Keratinocyte (primary cell): ENCODE data around the gene HECTD2. TPM values are rescaled to one million over a fixed set of nuclear protein-coding genes. Genes with fewer than 3 reads are reported as not detected.

ENCODE experiments used
- DNase-seq: peaks from one replicate; pipeline ENCODE4 v3.0.0-alpha.2; 2011; ENCODE audit warnings: low read depth, missing footprints, low spot score
- FAIRE-seq: peaks from 2 replicates; lab custom pipeline; 2011; peaks lifted over from hg19 to GRCh38; lab: Jason Lieb, UNC
- H2AFZ ChIP-seq: 2 replicates; pipeline ENCODE4 v1.6.0; 2012; ENCODE audit warnings: low read length, control low read depth, inconsistent platforms; ENCODE audit not compliant: control insufficient read depth
- H3K27ac ChIP-seq: 2 replicates; pipeline ENCODE4 v1.5.1; 2011; ENCODE audit warnings: low read length; ENCODE audit not compliant: control insufficient read depth, insufficient read depth
- H3K27me3 ChIP-seq: 3 replicates; pipeline ENCODE4 v1.6.0; 2011; ENCODE audit warnings: low read length; ENCODE audit not compliant: control insufficient read depth, insufficient read depth; ENCODE audit errors: extremely low read depth
- H3K36me3 ChIP-seq, 2 experiments: 2 replicates in 1 of 2; 3 replicates in 1 of 2; pipeline ENCODE4 v1.5.1; 2011; ENCODE audit warnings: low read length in 2 of 2, mild to moderate bottlenecking in 1 of 2; ENCODE audit not compliant: control insufficient read depth in 2 of 2, insufficient read depth in 2 of 2; ENCODE audit errors: extremely low read depth in 1 of 2
- H3K4me1 ChIP-seq: 3 replicates; pipeline ENCODE4 v1.5.1; 2011; ENCODE audit warnings: low read length; ENCODE audit not compliant: control insufficient read depth, insufficient read depth; ENCODE audit errors: extremely low read depth
- H3K4me2 ChIP-seq: 3 replicates; pipeline ENCODE4 v1.6.0; 2011; ENCODE audit warnings: low read depth, low read length; ENCODE audit not compliant: control insufficient read depth, insufficient read depth; ENCODE audit errors: extremely low read depth
- H3K4me3 ChIP-seq, 3 experiments: fragments of 200-600 bp in 1 of 3; sonication (generic) in 1 of 3; 2 replicates in 2 of 3; 3 replicates in 1 of 3; pipeline ENCODE4 v1.5.1; 2011 to 2016; ENCODE audit warnings: low read length in 3 of 3, mild to moderate bottlenecking in 3 of 3, control low read depth in 2 of 3, inconsistent platforms in 1 of 3, low read depth in 1 of 3, mixed read lengths in 1 of 3, mixed run types in 1 of 3, moderate library complexity in 1 of 3; ENCODE audit not compliant: control insufficient read depth in 2 of 3, insufficient read depth in 2 of 3; ENCODE audit errors: extremely low read depth in 1 of 3
- H3K79me2 ChIP-seq: 2 replicates; pipeline ENCODE4 v1.6.0; 2012; ENCODE audit warnings: low read length; ENCODE audit not compliant: control insufficient read depth, insufficient read depth
- H3K9ac ChIP-seq: 3 replicates; pipeline ENCODE4 v1.6.0; 2011; ENCODE audit warnings: low read length; ENCODE audit not compliant: control insufficient read depth, insufficient read depth; ENCODE audit errors: extremely low read depth
- H3K9me1 ChIP-seq: 3 replicates; pipeline ENCODE4 v1.6.0; 2011; ENCODE audit warnings: low read length; ENCODE audit not compliant: control insufficient read depth, insufficient read depth; ENCODE audit errors: extremely low read depth
- H3K9me3 ChIP-seq: 2 replicates; pipeline ENCODE4 v1.5.1; 2012; ENCODE audit warnings: low read depth, low read length; ENCODE audit not compliant: control insufficient read depth
- H4K20me1 ChIP-seq: 3 replicates; pipeline ENCODE4 v1.6.0; 2011; ENCODE audit warnings: low read length; ENCODE audit not compliant: control insufficient read depth, insufficient read depth; ENCODE audit errors: extremely low read depth
- CTCF ChIP-seq, 3 experiments: IDR thresholded peaks in 1 of 3; conservative IDR thresholded peaks in 1 of 3; optimal IDR thresholded peaks in 1 of 3; 2 replicates in 2 of 3; 3 replicates in 1 of 3; pipeline versions ENCODE3 to v1.5.1; 2011; ENCODE audit warnings: low read length in 3 of 3, mild to moderate bottlenecking in 3 of 3, moderate library complexity in 2 of 3, control low read depth in 1 of 3, inconsistent platforms in 1 of 3; ENCODE audit not compliant: insufficient read depth in 2 of 3; ENCODE audit errors: extremely low read depth in 1 of 3
- EZH2 ChIP-seq: IDR thresholded peaks from one replicate; pipeline ENCODE4 v1.6.1; 2012; ENCODE audit warnings: inconsistent platforms, mild to moderate bottlenecking, low read length, moderate library complexity
- dilution Hi-C: fragments of 300-500 bp; cut with MboI; formaldehyde crosslinking; loops from one replicate; pipeline ENCODE4 v1.7.0; 2020; ENCODE audit warnings: low sequenced_read_pairs; ENCODE audit not compliant: extremely low pct_ligation_motif_present
- polyA plus RNA-seq, 5 experiments: library from polyadenylated mRNA; depleted of rRNA in 3 of 5; stranded (reverse) in 3 of 5; stranded (forward) in 1 of 5; unstranded in 1 of 5; fragments of >200 nt; gene quantifications; 1 replicate in 1 of 5; 2 replicates in 3 of 5; 3 replicates in 1 of 5; pipeline versions ENCODE4 v1.2.1 to v1.2.3, GENCODE V29; 2011 to 2012; ENCODE audit warnings: missing spikeins in 2 of 5, low read depth in 1 of 5, low replicate concordance in 1 of 5

The HECTD2 gene
- polyA plus RNA-seq, 1 donor (not counting 4 experiments of a cell fraction or from before 2014, with no cell fraction given), result 2.2 TPM

GRCh38 chr10:91511549-91512330 is 101.6 kb downstream of the HECTD2 start:
- dilution Hi-C loops, result no loop called here
- Histone ChIP-seq H3K36me3 (no peaks in the 10 kb centered on the region), H3K9me1 (no peaks in the 10 kb centered on the region), H2AFZ (peak overlapping the region; percentile 37), H3K4me3 (no peak overlapping the region), H3K9me3 (no peaks in the 10 kb centered on the region), H3K79me2 (no peaks in the 10 kb centered on the region), H4K20me1 (no peaks in the 10 kb centered on the region), H3K27ac (peak overlapping the region; percentile 9), H3K4me2 (peak overlapping the region; percentile 20), H3K4me1 (peaks cover 10% of the 10 kb centered on the region), H3K27me3 (no peaks in the 10 kb centered on the region), H3K9ac (no peak overlapping the region)
- FAIRE-seq, result peak; percentile 74
- DNase-seq, result peak; percentile 9
- TF ChIP-seq EZH2, result no peak
- no peak for TF ChIP-seq CTCF (optimal IDR thresholded peaks at IDR 0.05 in 1 of 3, IDR thresholded peaks at IDR 0.05 in 1 of 3, conservative IDR thresholded peaks at IDR 0.05 in 1 of 3; ENCODE audit: extremely low read depth in 1 of 3, insufficient read depth in 2 of 3, low read length in 3 of 3)

GRCh38 chr10:91512458-91512857 is 102.3 kb downstream of the HECTD2 start:
- H3K4me3 ChIP-seq, result no peak overlapping the region
- peaks cover 10% of the 10 kb centered on the region for H3K4me1 ChIP-seq
- H3K27ac ChIP-seq, result no peak overlapping the region
- no peaks in the 10 kb centered on the region for H3K9me1 ChIP-seq
- no peak overlapping the region for H2AFZ ChIP-seq
- H3K27me3 ChIP-seq, result no peaks in the 10 kb centered on the region
- no peaks in the 10 kb centered on the region for H3K36me3 ChIP-seq
- H3K79me2 ChIP-seq, result no peaks in the 10 kb centered on the region
- no peak for FAIRE-seq
- no peak overlapping the region for H3K9ac ChIP-seq
- TF ChIP-seq EZH2 (no peak), CTCF (optimal IDR thresholded peaks at IDR 0.05 in 1 of 3, IDR thresholded peaks at IDR 0.05 in 1 of 3, conservative IDR thresholded peaks at IDR 0.05 in 1 of 3; ENCODE audit: extremely low read depth in 1 of 3, insufficient read depth in 2 of 3, low read length in 3 of 3) (no peak)
- DNase-seq, result no peak
- no peak overlapping the region for H3K4me2 ChIP-seq
- dilution Hi-C loops, result no loop called here
- H4K20me1 ChIP-seq, result no peaks in the 10 kb centered on the region
- H3K9me3 ChIP-seq, result no peaks in the 10 kb centered on the region
